Measurements from ENCODE around the gene GDNF. TPM values are rescaled to one million over a fixed set of nuclear protein-coding genes. Genes with fewer than 3 reads are reported as not detected.
"Not testable (repeated sequence)": the region's sequence is repeated elsewhere in the genome, so short reads cannot be mapped to it uniquely, and the experiment has no call there.

The GDNF gene
- total RNA-seq, 1 donor from 2014 or later, result 1.1 TPM

GRCh38 chr5:37806016-37806415 is 33.8 kb downstream of the GDNF start:
- H3K27ac Mint-ChIP-seq (ENCODE audit: unreplicated experiment), result no peak overlapping the region
- no peak for DNase-seq (ENCODE audit: low spot score)
- TF ChIP-seq, protein P1, sequence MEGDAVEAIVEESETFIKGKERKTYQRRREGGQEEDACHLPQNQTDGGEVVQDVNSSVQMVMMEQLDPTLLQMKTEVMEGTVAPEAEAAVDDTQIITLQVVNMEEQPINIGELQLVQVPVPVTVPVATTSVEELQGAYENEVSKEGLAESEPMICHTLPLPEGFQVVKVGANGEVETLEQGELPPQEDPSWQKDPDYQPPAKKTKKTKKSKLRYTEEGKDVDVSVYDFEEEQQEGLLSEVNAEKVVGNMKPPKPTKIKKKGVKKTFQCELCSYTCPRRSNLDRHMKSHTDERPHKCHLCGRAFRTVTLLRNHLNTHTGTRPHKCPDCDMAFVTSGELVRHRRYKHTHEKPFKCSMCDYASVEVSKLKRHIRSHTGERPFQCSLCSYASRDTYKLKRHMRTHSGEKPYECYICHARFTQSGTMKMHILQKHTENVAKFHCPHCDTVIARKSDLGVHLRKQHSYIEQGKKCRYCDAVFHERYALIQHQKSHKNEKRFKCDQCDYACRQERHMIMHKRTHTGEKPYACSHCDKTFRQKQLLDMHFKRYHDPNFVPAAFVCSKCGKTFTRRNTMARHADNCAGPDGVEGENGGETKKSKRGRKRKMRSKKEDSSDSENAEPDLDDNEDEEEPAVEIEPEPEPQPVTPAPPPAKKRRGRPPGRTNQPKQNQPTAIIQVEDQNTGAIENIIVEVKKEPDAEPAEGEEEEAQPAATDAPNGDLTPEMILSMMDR (IDR thresholded peaks at IDR 0.05), result no peak
- peaks cover 2% of the 10 kb centered on the region for H3K27me3 Mint-ChIP-seq (ENCODE audit: low read depth)
- peaks cover 4% of the 10 kb centered on the region for H3K4me1 Mint-ChIP-seq (ENCODE audit: low read depth)
- no peaks in the 10 kb centered on the region for H3K36me3 Mint-ChIP-seq (ENCODE audit: low read depth)
- H3K4me3 Mint-ChIP-seq (ENCODE audit: unreplicated experiment), result no peak overlapping the region
- no peaks in the 10 kb centered on the region for H3K9me3 Mint-ChIP-seq (ENCODE audit: low read depth)

DNA sequence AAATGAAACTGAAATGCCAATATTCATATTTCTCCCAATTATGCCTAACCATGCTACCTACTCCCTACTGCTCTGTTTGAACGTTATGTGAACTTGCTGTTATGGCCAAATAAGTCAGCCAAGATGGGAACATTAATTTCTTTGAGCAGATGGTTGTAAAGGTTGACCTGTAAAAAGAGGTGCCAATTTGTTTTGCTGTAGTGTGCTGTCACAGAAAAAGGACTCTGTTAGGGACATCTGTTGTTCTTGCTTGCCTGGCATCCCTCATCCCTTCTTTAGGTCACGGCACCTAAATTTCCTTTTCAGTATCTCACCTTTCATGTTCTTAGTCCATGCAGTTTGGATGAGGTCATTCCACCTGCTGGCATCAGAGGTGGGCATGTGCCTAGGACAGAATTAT is 35.4 kb downstream of the GDNF start:
- Mint-ChIP-seq H3K4me1 (ENCODE audit: low read depth) (no peaks in the 10 kb centered on the region), H3K9me3 (ENCODE audit: low read depth) (peaks cover 5% of the 10 kb centered on the region), H3K27ac (ENCODE audit: unreplicated experiment) (no peak overlapping the region), H3K36me3 (ENCODE audit: low read depth) (no peaks in the 10 kb centered on the region), H3K27me3 (ENCODE audit: low read depth) (peaks cover 2% of the 10 kb centered on the region), H3K4me3 (ENCODE audit: unreplicated experiment) (no peak overlapping the region)
- TF ChIP-seq, protein P1 (IDR thresholded peaks at IDR 0.05), result no peak
- no peak for DNase-seq (ENCODE audit: low spot score)

- H3K4me3 Mint-ChIP-seq (ENCODE audit: unreplicated experiment), result no peak overlapping the region
- H3K4me1 Mint-ChIP-seq (ENCODE audit: low read depth), result no peaks in the 10 kb centered on the region
These were observed 36.4 kb downstream of the GDNF start for GRCh38 chr5:37803487-37803886.

DNA sequence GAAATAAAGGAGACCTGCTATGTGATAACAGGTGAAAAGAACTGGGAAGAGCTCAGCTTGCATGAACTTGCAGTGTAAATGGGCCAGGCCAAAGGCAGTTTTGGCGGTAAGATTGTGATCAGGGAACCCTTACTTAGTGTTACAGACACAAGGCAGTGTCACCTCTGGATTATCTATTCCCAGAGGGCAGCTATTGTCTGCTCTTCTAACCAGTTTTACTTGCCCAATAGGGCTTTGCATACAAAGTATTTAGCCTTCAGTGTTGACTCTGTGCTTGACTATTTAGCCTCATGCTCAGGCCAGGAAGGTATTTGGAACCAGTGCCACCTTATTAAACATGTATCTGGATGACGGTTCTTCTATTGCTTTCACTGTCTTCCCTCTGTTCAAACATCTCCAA is 38.3 kb downstream of the GDNF start:
- peaks cover 2% of the 10 kb centered on the region for H3K27me3 Mint-ChIP-seq (ENCODE audit: low read depth)
- H3K4me1 Mint-ChIP-seq (ENCODE audit: low read depth), result no peaks in the 10 kb centered on the region
- H3K27ac Mint-ChIP-seq (ENCODE audit: unreplicated experiment), result no peak overlapping the region
- no peaks in the 10 kb centered on the region for H3K36me3 Mint-ChIP-seq (ENCODE audit: low read depth)
- no peak overlapping the region for H3K4me3 Mint-ChIP-seq (ENCODE audit: unreplicated experiment)
- no peak for DNase-seq (ENCODE audit: low spot score)
- peaks cover 15% of the 10 kb centered on the region for H3K9me3 Mint-ChIP-seq (ENCODE audit: low read depth)
- TF ChIP-seq, protein P1 (IDR thresholded peaks at IDR 0.05), result no peak

More at GRCh38 chr5:37803487-37803886, 36.4 kb downstream of the GDNF start:
- no peak for DNase-seq (ENCODE audit: low spot score)
- peaks cover 5% of the 10 kb centered on the region for H3K9me3 Mint-ChIP-seq (ENCODE audit: low read depth)
- no peak overlapping the region for H3K27ac Mint-ChIP-seq (ENCODE audit: unreplicated experiment)
- H3K36me3 Mint-ChIP-seq (ENCODE audit: low read depth), result no peaks in the 10 kb centered on the region
- peaks cover 2% of the 10 kb centered on the region for H3K27me3 Mint-ChIP-seq (ENCODE audit: low read depth)
- TF ChIP-seq, protein P1 (IDR thresholded peaks at IDR 0.05), result no peak

DNA sequence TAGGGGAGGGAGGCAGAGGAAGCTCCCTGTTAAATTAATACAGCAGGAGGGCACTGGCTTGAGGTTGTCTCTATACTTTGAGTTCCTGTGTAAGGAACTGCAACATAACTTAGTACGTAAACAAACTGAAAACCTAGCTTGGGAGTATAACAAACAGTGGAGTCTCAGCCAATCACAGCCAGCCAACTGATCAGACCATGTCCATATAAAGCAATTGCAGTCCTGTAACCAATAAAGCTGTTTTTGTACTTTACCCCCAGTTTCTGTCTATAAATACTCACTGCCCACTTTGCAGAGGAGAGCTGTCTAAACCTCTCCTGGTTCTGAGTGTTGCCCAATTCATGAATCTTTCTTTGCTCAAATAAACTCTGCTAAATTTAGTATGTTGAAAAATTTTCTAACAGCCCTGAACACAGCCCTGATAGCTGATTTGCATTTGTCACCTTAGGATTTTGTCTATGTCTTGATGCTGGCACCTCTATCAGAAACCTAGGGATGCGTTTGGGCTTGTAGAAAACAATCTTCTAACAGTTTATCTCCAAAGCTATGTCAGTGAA is 39.9 kb downstream of the GDNF start:
- H3K9me3 Mint-ChIP-seq (ENCODE audit: low read depth), result peaks cover 22% of the 10 kb centered on the region
- TF ChIP-seq, protein P1 (IDR thresholded peaks at IDR 0.05), result no peak
- no peaks in the 10 kb centered on the region for H3K4me1 Mint-ChIP-seq (ENCODE audit: low read depth)
- peaks cover 3% of the 10 kb centered on the region for H3K36me3 Mint-ChIP-seq (ENCODE audit: low read depth)
- H3K27me3 Mint-ChIP-seq (ENCODE audit: low read depth), result peaks cover 2% of the 10 kb centered on the region
- DNase-seq (ENCODE audit: low spot score), result no peak
- H3K4me3 Mint-ChIP-seq (ENCODE audit: unreplicated experiment), result no peak overlapping the region
- H3K27ac Mint-ChIP-seq (ENCODE audit: unreplicated experiment), result no peak overlapping the region

DNA sequence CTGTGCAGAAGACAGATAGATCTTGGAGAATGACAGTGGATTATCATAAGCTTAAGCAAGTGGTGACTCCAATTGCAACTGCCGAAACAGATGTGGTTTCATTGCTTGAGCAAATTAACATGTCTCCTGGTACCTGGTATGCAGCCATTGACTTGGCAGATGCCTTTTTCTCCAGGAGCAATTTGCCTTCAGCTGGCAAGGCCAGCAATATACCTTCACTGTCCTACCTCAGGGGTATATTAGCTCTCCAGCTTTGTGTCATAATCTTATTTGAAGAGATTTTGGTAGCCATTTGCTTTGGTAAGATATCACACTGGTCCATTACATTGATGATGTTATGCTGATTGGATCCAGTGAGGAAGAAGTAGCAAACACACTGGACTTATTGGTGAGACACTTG is 43.4 kb downstream of the GDNF start:
- not testable (repeated sequence) for H3K36me3 Mint-ChIP-seq (ENCODE audit: low read depth); H3K4me3 Mint-ChIP-seq (ENCODE audit: unreplicated experiment); H3K27ac Mint-ChIP-seq (ENCODE audit: unreplicated experiment); DNase-seq (ENCODE audit: low spot score); H3K4me1 Mint-ChIP-seq (ENCODE audit: low read depth); H3K27me3 Mint-ChIP-seq (ENCODE audit: low read depth)
- peaks cover 41% of the 10 kb centered on the region for H3K9me3 Mint-ChIP-seq (ENCODE audit: low read depth)

GRCh38 chr5:37795292-37795691 is 44.5 kb downstream of the GDNF start:
- not testable (repeated sequence) for H3K27ac Mint-ChIP-seq (ENCODE audit: unreplicated experiment); H3K4me1 Mint-ChIP-seq (ENCODE audit: low read depth); H3K4me3 Mint-ChIP-seq (ENCODE audit: unreplicated experiment); H3K27me3 Mint-ChIP-seq (ENCODE audit: low read depth); DNase-seq (ENCODE audit: low spot score)
- peaks cover 11% of the 10 kb centered on the region for H3K36me3 Mint-ChIP-seq (ENCODE audit: low read depth)
- H3K9me3 Mint-ChIP-seq (ENCODE audit: low read depth), result peaks cover 39% of the 10 kb centered on the region
